Dendritic cell treated with granulocyte-macrophage colony-stimulating factor and Interleukin-4, amounts not matched to agents 40 ng/mL and 50 ng/mL, for 4 days (primary cell): ENCODE data around the gene CCDC83.

Source experiments
- H3K27ac Mint-ChIP-seq: one replicate; pipeline ENCODE4 v1.8.0; 2022; ENCODE audit warnings: mild to moderate bottlenecking, mixed read lengths
- H3K27me3 Mint-ChIP-seq: one replicate; pipeline ENCODE4 v1.8.0; 2022; ENCODE audit warnings: mild to moderate bottlenecking, mixed read lengths
- H3K36me3 Mint-ChIP-seq: one replicate; pipeline ENCODE4 v1.8.0; 2022; ENCODE audit warnings: low read depth, mixed read lengths
- H3K4me1 Mint-ChIP-seq: one replicate; pipeline ENCODE4 v1.8.0; 2022; ENCODE audit warnings: low read depth, mixed read lengths
- H3K4me3 Mint-ChIP-seq: one replicate; pipeline ENCODE4 v1.8.0; 2022; ENCODE audit warnings: mild to moderate bottlenecking, moderate library complexity, mixed read lengths
- H3K9me3 Mint-ChIP-seq: one replicate; pipeline ENCODE4 v1.8.0; 2022; ENCODE audit warnings: mixed read lengths
- intact Hi-C: fragments of 100-400 bp; cut with micrococcal nuclease; formaldehyde crosslinking; loops from one replicate; pipeline ENCODE4 v1.15.0; 2022

CCDC83 gene

GRCh38 chr11:85855341-85855656 is at the start of gene CCDC83:
TSS of gene CCDC83 (plus strand) at chr11:85855383. CDS start at chr11:85865124, 9,741 bp downstream.
- Mint-ChIP-seq H3K4me1 (peaks cover 16% of the 10 kb centered on the region), H3K4me3 (peak within 1 kb of the TSS; percentile 87), H3K9me3 (no peaks in the 10 kb centered on the region), H3K27me3 (no peaks in the 10 kb centered on the region), H3K27ac (peak within 1 kb of the TSS; percentile 97), H3K36me3 (peaks cover 8% of the 10 kb centered on the region)
- intact Hi-C loops, result loop anchor here (2.0 to 5.0 kb wide), 4 partner anchors 92 to 438 kb away; no protein-coding TSS in a partner anchor

GRCh38 chr11:85805387-85805786 is 49.8 kb upstream of the CCDC83 start:
- H3K4me1 Mint-ChIP-seq, result peaks cover 8% of the 10 kb centered on the region

DNA sequence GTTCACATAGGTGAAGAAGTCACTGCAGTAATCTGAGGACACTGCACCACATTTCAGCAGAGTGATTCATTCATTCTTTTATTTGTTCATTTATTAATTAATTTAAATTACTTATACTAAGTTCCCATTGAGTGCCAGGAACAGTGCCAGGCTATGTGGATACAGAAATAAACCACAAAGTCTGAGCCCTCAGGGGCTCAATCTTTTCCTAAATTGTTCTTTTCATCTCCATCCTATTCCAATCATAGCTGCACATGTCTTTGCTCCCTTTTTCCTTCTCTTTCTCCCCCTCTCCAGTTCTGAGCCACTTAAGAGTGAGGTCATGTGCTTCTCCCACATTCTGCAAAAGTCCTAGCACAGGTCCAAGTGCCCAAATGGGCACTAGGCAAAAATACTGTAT is 49.2 kb upstream of the CCDC83 start:
- H3K27ac Mint-ChIP-seq, result no peak overlapping the region
- peaks cover 12% of the 10 kb centered on the region for H3K27me3 Mint-ChIP-seq
- intact Hi-C loops, result no loop called here
- H3K36me3 Mint-ChIP-seq, result no peaks in the 10 kb centered on the region
- H3K9me3 Mint-ChIP-seq, result no peaks in the 10 kb centered on the region
- peaks cover 13% of the 10 kb centered on the region for H3K4me1 Mint-ChIP-seq
- no peak overlapping the region for H3K4me3 Mint-ChIP-seq

More at GRCh38 chr11:85805387-85805786, 49.8 kb upstream of the CCDC83 start:
- intact Hi-C loops, result no loop called here
- Mint-ChIP-seq H3K4me3 (no peak overlapping the region), H3K36me3 (no peaks in the 10 kb centered on the region), H3K27me3 (peaks cover 9% of the 10 kb centered on the region), H3K9me3 (no peaks in the 10 kb centered on the region), H3K27ac (no peak overlapping the region)

DNA sequence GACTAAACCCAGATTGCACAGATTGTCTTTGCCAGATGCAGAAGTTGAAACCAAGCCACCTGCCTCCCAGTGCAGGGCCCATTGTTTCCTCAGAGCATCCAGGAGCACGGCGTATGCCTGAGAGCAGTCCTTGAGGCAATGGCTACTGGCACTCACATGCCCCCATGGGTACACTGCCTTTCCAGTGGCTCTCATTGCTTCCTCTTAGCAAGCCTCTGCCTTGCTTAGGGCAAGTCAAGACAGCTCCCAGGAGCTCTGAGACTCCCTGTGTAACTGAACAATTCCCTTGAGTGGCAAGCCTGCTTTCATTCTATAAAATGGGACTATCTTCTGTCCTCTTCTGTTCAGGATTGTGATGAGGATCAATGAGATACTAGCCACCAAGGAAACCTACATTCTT is 48.3 kb upstream of the CCDC83 start:
- Mint-ChIP-seq H3K9me3 (no peaks in the 10 kb centered on the region), H3K27ac (no peak overlapping the region), H3K4me3 (no peak overlapping the region), H3K36me3 (no peaks in the 10 kb centered on the region), H3K27me3 (peaks cover 18% of the 10 kb centered on the region), H3K4me1 (peaks cover 19% of the 10 kb centered on the region)
- intact Hi-C loops, result no loop called here

DNA sequence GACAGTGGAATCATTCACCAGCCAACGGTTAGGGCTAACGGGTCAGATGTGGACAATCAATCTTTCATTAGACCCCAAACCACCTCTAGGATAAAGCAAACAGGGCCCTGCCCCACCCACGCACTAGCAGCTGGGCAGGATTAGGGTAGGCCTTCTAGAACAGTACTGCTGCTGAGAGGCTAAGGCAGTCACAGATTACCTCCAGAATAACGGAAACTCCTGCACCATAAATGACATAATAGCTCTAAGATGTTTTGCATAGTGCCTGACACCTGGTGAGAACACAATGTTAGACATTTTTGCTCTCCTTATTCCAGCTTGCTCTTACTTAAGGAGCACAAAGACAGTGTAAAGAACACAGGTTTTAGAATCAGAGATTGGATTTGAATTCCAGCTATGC is 46.0 kb upstream of the CCDC83 start:
- no peak overlapping the region for H3K4me3 Mint-ChIP-seq
- no peak overlapping the region for H3K27ac Mint-ChIP-seq
- peaks cover 29% of the 10 kb centered on the region for H3K27me3 Mint-ChIP-seq
- H3K4me1 Mint-ChIP-seq, result peaks cover 19% of the 10 kb centered on the region
- intact Hi-C loops, result no loop called here
- H3K36me3 Mint-ChIP-seq, result no peaks in the 10 kb centered on the region
- H3K9me3 Mint-ChIP-seq, result no peaks in the 10 kb centered on the region

GRCh38 chr11:85809863-85810262 is 45.3 kb upstream of the CCDC83 start:
- no peaks in the 10 kb centered on the region for H3K36me3 Mint-ChIP-seq
- H3K27me3 Mint-ChIP-seq, result peaks cover 29% of the 10 kb centered on the region
- H3K4me1 Mint-ChIP-seq, result peaks cover 19% of the 10 kb centered on the region
- intact Hi-C loops, result no loop called here
- peak overlapping the region; percentile 79 for H3K4me3 Mint-ChIP-seq
- no peaks in the 10 kb centered on the region for H3K9me3 Mint-ChIP-seq
- H3K27ac Mint-ChIP-seq, result no peak overlapping the region

- Mint-ChIP-seq H3K27me3 (peaks cover 29% of the 10 kb centered on the region), H3K27ac (peak overlapping the region; percentile 28), H3K9me3 (no peaks in the 10 kb centered on the region), H3K4me1 (peaks cover 19% of the 10 kb centered on the region), H3K4me3 (peak overlapping the region; percentile 79), H3K36me3 (no peaks in the 10 kb centered on the region)
- intact Hi-C loops, result no loop called here
Observed at GRCh38 chr11:85810521-85810870, 44.7 kb upstream of the CCDC83 start.

- H3K4me1 Mint-ChIP-seq, result peaks cover 19% of the 10 kb centered on the region
- intact Hi-C loops, result no loop called here
- H3K9me3 Mint-ChIP-seq, result no peaks in the 10 kb centered on the region
- peak within 1 kb of the TSS; percentile 28 for H3K27ac Mint-ChIP-seq
- no peaks in the 10 kb centered on the region for H3K36me3 Mint-ChIP-seq
- peak within 1 kb of the TSS; percentile 79 for H3K4me3 Mint-ChIP-seq
- peaks cover 29% of the 10 kb centered on the region for H3K27me3 Mint-ChIP-seq
Observed at GRCh38 chr11:85810871-85811611, 44.1 kb upstream of the CCDC83 start, which contains the start of gene SYTL2. TSS of gene SYTL2 (minus strand) at chr11:85811141. CDS start at chr11:85757725, 53,416 bp downstream.

GRCh38 chr11:85811624-85812023 is 43.6 kb upstream of the CCDC83 start:
- peak overlapping the region; percentile 61 for H3K4me3 Mint-ChIP-seq
- no peaks in the 10 kb centered on the region for H3K9me3 Mint-ChIP-seq
- peaks cover 19% of the 10 kb centered on the region for H3K4me1 Mint-ChIP-seq
- no peak overlapping the region for H3K27ac Mint-ChIP-seq
- intact Hi-C loops, result no loop called here
- no peaks in the 10 kb centered on the region for H3K36me3 Mint-ChIP-seq
- H3K27me3 Mint-ChIP-seq, result peaks cover 29% of the 10 kb centered on the region

DNA sequence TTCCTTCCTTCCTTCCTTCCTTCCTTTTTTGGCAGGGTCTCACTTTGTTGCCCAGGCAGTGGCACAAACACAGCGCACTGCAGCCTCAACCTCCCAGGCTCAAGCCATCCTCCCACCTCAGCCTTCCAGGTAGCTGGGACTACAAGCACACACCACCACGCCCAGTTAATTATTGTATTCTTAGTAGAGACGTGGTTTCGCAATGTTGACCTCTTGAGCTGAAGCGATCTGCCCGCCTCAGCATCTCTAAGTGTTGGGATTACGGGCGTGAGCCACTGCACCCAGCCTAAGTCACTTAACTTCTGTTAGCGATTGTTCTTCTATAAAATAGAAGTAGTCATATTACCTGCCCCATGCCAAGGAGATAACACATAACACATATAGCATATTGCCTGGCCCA is 41.5 kb upstream of the CCDC83 start:
- no peak overlapping the region for H3K4me3 Mint-ChIP-seq
- H3K36me3 Mint-ChIP-seq, result no peaks in the 10 kb centered on the region
- H3K4me1 Mint-ChIP-seq, result peaks cover 19% of the 10 kb centered on the region
- intact Hi-C loops, result no loop called here
- peaks cover 29% of the 10 kb centered on the region for H3K27me3 Mint-ChIP-seq
- H3K9me3 Mint-ChIP-seq, result no peaks in the 10 kb centered on the region
- H3K27ac Mint-ChIP-seq, result no peak overlapping the region

GRCh38 chr11:85815186-85815931 is 39.8 kb upstream of the CCDC83 start:
- Mint-ChIP-seq H3K4me3 (no peak overlapping the region), H3K27ac (no peak overlapping the region), H3K27me3 (peaks cover 20% of the 10 kb centered on the region), H3K4me1 (peaks cover 12% of the 10 kb centered on the region), H3K36me3 (no peaks in the 10 kb centered on the region), H3K9me3 (no peaks in the 10 kb centered on the region)
- intact Hi-C loops, result no loop called here

- intact Hi-C loops, result no loop called here
- Mint-ChIP-seq H3K36me3 (no peaks in the 10 kb centered on the region), H3K27ac (no peak overlapping the region), H3K9me3 (no peaks in the 10 kb centered on the region), H3K4me3 (no peak overlapping the region), H3K4me1 (no peaks in the 10 kb centered on the region), H3K27me3 (peaks cover 1% of the 10 kb centered on the region)
Observed at GRCh38 chr11:85819441-85819840, 35.7 kb upstream of the CCDC83 start.

DNA sequence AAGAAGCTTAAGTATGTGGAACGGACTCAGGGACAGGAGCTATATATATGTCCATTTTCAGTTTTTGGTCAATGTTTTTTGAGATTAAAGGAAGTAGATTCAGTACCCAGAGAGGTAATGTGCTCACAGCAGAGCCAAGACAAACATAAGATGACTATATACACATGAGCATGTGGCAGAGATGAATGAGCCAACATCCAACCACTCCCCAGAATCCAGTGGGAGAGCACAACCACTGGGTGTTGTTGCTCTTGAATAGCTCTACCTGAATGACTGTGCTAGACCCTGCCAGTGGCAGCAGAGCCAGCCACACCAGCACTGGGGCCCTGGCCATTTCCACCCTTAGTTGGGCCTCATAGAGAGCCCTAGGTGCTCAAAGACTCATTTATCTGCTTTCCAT is 33.5 kb upstream of the CCDC83 start:
- no peaks in the 10 kb centered on the region for H3K4me1 Mint-ChIP-seq
- no peaks in the 10 kb centered on the region for H3K36me3 Mint-ChIP-seq
- no peak overlapping the region for H3K27ac Mint-ChIP-seq
- peaks cover 4% of the 10 kb centered on the region for H3K27me3 Mint-ChIP-seq
- H3K4me3 Mint-ChIP-seq, result no peak overlapping the region
- intact Hi-C loops, result loop anchor here (10.0 kb wide), 1 partner anchor 127 kb away; no protein-coding TSS in a partner anchor
- H3K9me3 Mint-ChIP-seq, result no peaks in the 10 kb centered on the region

DNA sequence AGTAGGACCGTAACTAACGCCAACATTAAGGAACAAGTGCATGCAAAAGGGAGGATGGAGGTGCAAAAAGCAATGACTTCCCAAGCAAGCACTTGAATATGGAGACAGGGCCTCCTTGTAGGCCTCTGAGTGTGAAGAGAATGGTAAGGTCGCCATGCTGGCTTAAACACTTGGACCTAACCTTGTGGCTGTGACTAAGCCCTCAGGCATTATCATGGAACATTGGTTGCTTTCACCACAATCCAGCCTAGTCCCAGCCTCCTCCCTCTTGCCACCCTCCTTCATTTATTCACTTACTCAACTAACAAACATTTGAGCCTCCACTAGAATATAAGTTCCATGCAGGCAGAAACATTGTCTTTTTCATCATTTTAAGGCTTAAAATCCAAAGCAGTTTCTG is 32.4 kb upstream of the CCDC83 start:
- Mint-ChIP-seq H3K9me3 (no peaks in the 10 kb centered on the region), H3K4me1 (no peaks in the 10 kb centered on the region)

More for the DNA sequence above, 32.4 kb upstream of the CCDC83 start:
- H3K27me3 Mint-ChIP-seq, result peaks cover 4% of the 10 kb centered on the region
- no peak overlapping the region for H3K4me3 Mint-ChIP-seq
- H3K27ac Mint-ChIP-seq, result no peak overlapping the region
- H3K36me3 Mint-ChIP-seq, result no peaks in the 10 kb centered on the region
- intact Hi-C loops, result loop anchor here (10.0 kb wide), 1 partner anchor 128 kb away; no protein-coding TSS in a partner anchor
